Measurements from ENCODE around the gene PXDN.

PXDN gene

GRCh38 chr2:1610096-1610485, 134.2 kb downstream of the PXDN start:
- no peak for DNase-seq (ENCODE audit: low spot score)

GRCh38 chr2:1609485-1610095, 134.7 kb downstream of the PXDN start:
- no peak for DNase-seq (ENCODE audit: low spot score)

- DNase-seq (ENCODE audit: low spot score) = no peak
Measured at GRCh38 chr2:1609040-1609439, 135.3 kb downstream of the PXDN start.

GRCh38 chr2:1607971-1608688, 136.2 kb downstream of the PXDN start:
- no peak for DNase-seq (ENCODE audit: low spot score)

- no peak for DNase-seq (ENCODE audit: low spot score)
Measured at GRCh38 chr2:1607236-1607920, 136.9 kb downstream of the PXDN start.

- DNase-seq (ENCODE audit: low spot score) = no peak
Measured at GRCh38 chr2:1606421-1607235, 137.7 kb downstream of the PXDN start.

GRCh38 chr2:1606046-1606400, 138.3 kb downstream of the PXDN start:
- no peak for DNase-seq (ENCODE audit: low spot score)

- DNase-seq (ENCODE audit: low spot score) = no peak
Measured at GRCh38 chr2:1605102-1606045, 138.9 kb downstream of the PXDN start.

- no peak for DNase-seq (ENCODE audit: low spot score)
Measured at GRCh38 chr2:1603521-1603920, 140.8 kb downstream of the PXDN start.

GRCh38 chr2:1603059-1603458, 141.3 kb downstream of the PXDN start:
- no peak for DNase-seq (ENCODE audit: low spot score)

- DNase-seq (ENCODE audit: low spot score) = no peak
Measured at GRCh38 chr2:1602278-1603010, 141.9 kb downstream of the PXDN start.

- DNase-seq (ENCODE audit: low spot score) = no peak
Measured at GRCh38 chr2:1601471-1602277, 142.6 kb downstream of the PXDN start.

GRCh38 chr2:1601067-1601412, 143.3 kb downstream of the PXDN start:
- no peak for DNase-seq (ENCODE audit: low spot score)

- DNase-seq (ENCODE audit: low spot score) = no peak
Measured at GRCh38 chr2:1600191-1601066, 143.9 kb downstream of the PXDN start.

GRCh38 chr2:1599301-1600085, 144.8 kb downstream of the PXDN start:
- no peak for DNase-seq (ENCODE audit: low spot score)

GRCh38 chr2:1598800-1599199, 145.5 kb downstream of the PXDN start:
- DNase-seq (ENCODE audit: low spot score) = no peak

- DNase-seq (ENCODE audit: low spot score) = no peak
Measured at GRCh38 chr2:1598041-1598710, 146.1 kb downstream of the PXDN start.

- no peak for DNase-seq (ENCODE audit: low spot score)
Measured at GRCh38 chr2:1595274-1595673, 149.0 kb downstream of the PXDN start.
